NCI-H2029 treated with DMSO at 0.1 percent for 48 hours (cell line): ENCODE results near the gene GDPD1.
"Not testable (repeated sequence)": the region's sequence is repeated elsewhere in the genome, so short reads cannot be mapped to it uniquely, and the experiment has no call there.

Experiments
- DNase-seq: peaks from one replicate; lab custom pipeline; 2025; lab: John Stamatoyannopoulos, UW

Gene GDPD1

GRCh38 chr17:59244081-59244480 lies 23.8 kb downstream of the GDPD1 start:
- DNase-seq = no peak

GRCh38 chr17:59254742-59255141 lies 34.4 kb downstream of the GDPD1 start:
- DNase-seq = peak; percentile 39

- DNase-seq = no peak
These were observed 36.8 kb downstream of the GDPD1 start for GRCh38 chr17:59257101-59257500.

- DNase-seq = no peak
These were observed 40.4 kb downstream of the GDPD1 start for GRCh38 chr17:59260722-59261121.

- no peak for DNase-seq
These were observed 46.4 kb downstream of the GDPD1 start for GRCh38 chr17:59266745-59267144.

GRCh38 chr17:59267776-59268175 lies 47.5 kb downstream of the GDPD1 start:
- no peak for DNase-seq

GRCh38 chr17:59275618-59276017 lies 55.3 kb downstream of the GDPD1 start:
- DNase-seq = no peak

- no peak for DNase-seq
These were observed 56.7 kb downstream of the GDPD1 start for GRCh38 chr17:59277031-59277430.

GRCh38 chr17:59278406-59278805 lies 58.1 kb downstream of the GDPD1 start:
- DNase-seq = no peak

- no peak for DNase-seq
These were observed 64.0 kb downstream of the GDPD1 start for GRCh38 chr17:59284317-59284716.

- no peak for DNase-seq
These were observed 67.1 kb downstream of the GDPD1 start for GRCh38 chr17:59287452-59287851.

- DNase-seq = no peak
These were observed 67.6 kb downstream of the GDPD1 start for GRCh38 chr17:59287891-59288290.

GRCh38 chr17:59289981-59290301 lies 69.6 kb downstream of the GDPD1 start:
- no peak for DNase-seq

GRCh38 chr17:59290302-59290998 lies 70.1 kb downstream of the GDPD1 start:
- DNase-seq = peak; percentile 37

GRCh38 chr17:59292174-59292523 lies 71.8 kb downstream of the GDPD1 start:
- no peak for DNase-seq

- DNase-seq = no peak
These were observed 75.9 kb downstream of the GDPD1 start for GRCh38 chr17:59296190-59296589.

GRCh38 chr17:59298521-59298920 lies 78.2 kb downstream of the GDPD1 start:
- DNase-seq = no peak

- DNase-seq = no peak
These were observed 79.2 kb downstream of the GDPD1 start for GRCh38 chr17:59299400-59300092.

GRCh38 chr17:59300941-59301340 lies 80.6 kb downstream of the GDPD1 start:
- no peak for DNase-seq

- no peak for DNase-seq
These were observed 84.5 kb downstream of the GDPD1 start for GRCh38 chr17:59304811-59305210.

- no peak for DNase-seq
These were observed 90.1 kb downstream of the GDPD1 start for GRCh38 chr17:59310263-59310920.

GRCh38 chr17:59311051-59311468 lies 90.7 kb downstream of the GDPD1 start:
- peak; percentile 60 for DNase-seq

GRCh38 chr17:59311521-59311920 lies 91.2 kb downstream of the GDPD1 start:
- DNase-seq = not testable (repeated sequence)
